Effector memory CD4-positive, alpha-beta T cell (primary cell): ENCODE data around the gene GPR63.

Experiments
- DNase-seq, 3 donors: peaks; one replicate each; pipeline ENCODE4 v3.0.0-alpha.2; 2020
- H3K27ac ChIP-seq: 2 replicates; pipeline ENCODE4 v1.7.0; 2013; ENCODE audit warnings: mild to moderate bottlenecking, low read length, moderate library complexity; ENCODE audit not compliant: insufficient read depth, poor library complexity, severe bottlenecking
- H3K27me3 ChIP-seq: replicated peaks from 2 replicates; pipeline ENCODE4 v1.7.0; 2013; ENCODE audit warnings: mild to moderate bottlenecking, low read length; ENCODE audit not compliant: insufficient read depth, control insufficient read depth, poor library complexity, severe bottlenecking
- H3K36me3 ChIP-seq: 2 replicates; pipeline ENCODE4 v1.7.0; 2013; ENCODE audit warnings: mild to moderate bottlenecking, low read length, moderate library complexity; ENCODE audit not compliant: control insufficient read depth, insufficient read depth
- H3K4me1 ChIP-seq: 2 replicates; pipeline ENCODE4 v1.7.0; 2013; ENCODE audit warnings: low read length, mild to moderate bottlenecking; ENCODE audit not compliant: control insufficient read depth, insufficient read depth, poor library complexity, severe bottlenecking
- H3K4me3 ChIP-seq: 2 replicates; pipeline ENCODE4 v1.7.0; 2013; ENCODE audit warnings: low read length, low read depth, mild to moderate bottlenecking; ENCODE audit not compliant: insufficient read depth, poor library complexity, severe bottlenecking
- H3K9me3 ChIP-seq: 2 replicates; pipeline ENCODE4 v1.7.0; 2013; ENCODE audit warnings: mild to moderate bottlenecking, low read length, moderate library complexity; ENCODE audit not compliant: control insufficient read depth

Gene GPR63

DNA sequence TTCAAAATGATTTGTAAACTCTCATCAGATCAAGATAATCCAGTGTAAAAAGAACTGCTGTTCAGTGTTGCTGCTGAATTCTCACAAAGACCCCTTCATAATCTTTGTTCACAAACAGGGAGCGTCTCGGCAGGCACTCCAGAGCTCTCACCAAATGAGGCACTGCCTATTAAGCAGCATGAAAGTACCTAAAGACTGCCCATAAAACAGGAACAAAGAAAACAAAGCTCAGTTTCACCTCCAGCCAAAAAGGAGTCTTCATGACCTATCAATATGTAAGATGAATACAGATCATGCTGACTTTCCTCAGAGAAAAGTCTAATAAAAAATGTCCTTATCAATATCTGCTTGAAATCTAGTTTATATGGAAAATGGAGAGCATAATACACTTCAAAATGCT lies 41.8 kb downstream of the GPR63 start:
- no peaks in the 10 kb centered on the region for H3K9me3 ChIP-seq
- H3K27me3 ChIP-seq = no peaks in the 10 kb centered on the region
- H3K27ac ChIP-seq = no peak overlapping the region
- H3K4me3 ChIP-seq = no peak overlapping the region
- DNase-seq = no peak
- H3K4me1 ChIP-seq = no peaks in the 10 kb centered on the region
- no peaks in the 10 kb centered on the region for H3K36me3 ChIP-seq

DNA sequence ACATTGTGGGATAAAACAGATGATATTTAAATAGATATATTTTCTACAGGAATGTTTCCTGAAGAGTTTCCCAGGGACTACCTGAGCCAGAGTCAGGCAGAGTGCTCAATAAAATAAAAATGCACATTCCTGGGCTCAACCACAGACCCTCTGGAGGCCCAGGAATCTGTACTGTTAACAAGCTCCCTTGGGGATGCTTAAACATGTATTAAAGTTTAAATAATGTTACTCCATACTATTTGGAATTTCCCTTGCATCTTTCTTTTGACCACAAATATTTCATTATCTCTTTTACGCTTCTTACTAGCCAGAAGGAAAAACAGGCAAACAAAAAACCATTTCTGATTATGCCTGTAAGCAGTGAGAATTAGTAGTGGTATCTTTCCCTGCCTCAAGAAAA lies 42.3 kb downstream of the GPR63 start:
- Histone ChIP-seq H3K27me3 (no peaks in the 10 kb centered on the region), H3K36me3 (no peaks in the 10 kb centered on the region), H3K9me3 (no peaks in the 10 kb centered on the region), H3K27ac (no peak overlapping the region), H3K4me3 (no peak overlapping the region), H3K4me1 (no peaks in the 10 kb centered on the region)
- DNase-seq = no peak

DNA sequence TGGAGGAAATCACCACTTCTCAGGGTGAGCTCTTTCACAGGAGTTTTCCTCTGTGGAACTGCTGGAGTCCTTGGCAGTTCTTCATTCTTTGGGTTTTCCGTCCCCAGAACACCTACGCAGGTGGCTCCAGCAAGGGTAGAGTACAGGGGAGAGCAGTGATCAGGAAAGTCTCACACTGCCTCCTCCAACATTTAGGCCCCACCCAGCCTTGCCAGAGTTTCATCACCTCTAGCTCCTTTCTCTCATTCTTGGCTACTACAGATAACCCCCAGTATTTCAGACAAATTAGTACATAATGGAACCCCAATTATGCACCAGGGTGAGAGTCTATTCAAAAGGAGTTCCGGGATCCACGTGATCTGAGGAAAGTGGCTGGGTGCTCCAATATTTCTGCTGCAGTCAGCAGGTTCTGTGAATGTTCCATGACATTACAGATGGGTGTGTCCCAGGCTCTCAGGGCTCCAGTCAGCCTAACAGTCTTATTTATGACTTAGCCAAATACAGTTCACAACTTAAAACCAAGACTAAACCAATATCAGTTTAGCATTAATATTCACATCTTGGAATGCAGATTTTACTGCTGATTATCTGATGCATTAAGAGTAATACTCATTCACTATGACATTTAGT lies 44.6 kb downstream of the GPR63 start:
- H3K36me3 ChIP-seq = no peaks in the 10 kb centered on the region
- DNase-seq = no peak
- H3K9me3 ChIP-seq = no peaks in the 10 kb centered on the region
- H3K4me3 ChIP-seq = no peak overlapping the region
- H3K27ac ChIP-seq = no peak overlapping the region
- H3K4me1 ChIP-seq = no peaks in the 10 kb centered on the region
- no peaks in the 10 kb centered on the region for H3K27me3 ChIP-seq

DNA sequence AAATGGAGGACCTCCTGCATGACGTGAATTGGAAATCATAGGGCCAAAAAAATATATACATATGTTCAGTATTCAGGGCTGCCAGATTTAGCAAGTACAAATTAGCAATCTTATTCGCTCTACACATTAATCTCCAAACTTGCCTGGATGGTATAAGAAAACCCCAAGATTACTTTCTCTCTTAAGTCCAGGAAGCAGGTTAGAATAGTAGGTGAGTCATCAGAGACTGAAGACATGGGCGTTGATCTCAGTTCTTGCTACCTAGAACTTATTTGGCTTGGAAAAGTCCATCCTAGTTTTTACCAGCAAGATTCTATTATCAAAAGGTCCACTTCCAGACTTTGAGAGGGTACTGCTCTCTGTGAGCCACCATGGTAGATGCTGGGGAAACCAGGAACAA lies 47.4 kb downstream of the GPR63 start:
- Histone ChIP-seq H3K27me3 (no peaks in the 10 kb centered on the region), H3K4me1 (no peaks in the 10 kb centered on the region), H3K36me3 (no peaks in the 10 kb centered on the region)

GRCh38 chr6:96787846-96788580 lies 49.3 kb downstream of the GPR63 start:
- no peaks in the 10 kb centered on the region for H3K4me1 ChIP-seq
- H3K9me3 ChIP-seq = no peaks in the 10 kb centered on the region
- H3K36me3 ChIP-seq = no peaks in the 10 kb centered on the region
- H3K27ac ChIP-seq = no peak overlapping the region
- no peak for DNase-seq
- no peak overlapping the region for H3K4me3 ChIP-seq
- no peaks in the 10 kb centered on the region for H3K27me3 ChIP-seq

More for the DNA sequence above, 47.4 kb downstream of the GPR63 start:
- Histone ChIP-seq H3K9me3 (no peaks in the 10 kb centered on the region), H3K27ac (no peak overlapping the region), H3K4me3 (no peak overlapping the region)
- no peak for DNase-seq

GRCh38 chr6:96786336-96786735 lies 50.9 kb downstream of the GPR63 start:
- no peak for DNase-seq
- Histone ChIP-seq H3K4me1 (no peaks in the 10 kb centered on the region), H3K36me3 (no peaks in the 10 kb centered on the region), H3K27me3 (no peaks in the 10 kb centered on the region), H3K4me3 (no peak overlapping the region), H3K27ac (no peak overlapping the region), H3K9me3 (no peaks in the 10 kb centered on the region)

GRCh38 chr6:96784650-96785049 lies 52.6 kb downstream of the GPR63 start:
- no peaks in the 10 kb centered on the region for H3K36me3 ChIP-seq
- H3K27ac ChIP-seq = no peak overlapping the region
- H3K27me3 ChIP-seq = no peaks in the 10 kb centered on the region
- H3K4me3 ChIP-seq = no peak overlapping the region
- no peaks in the 10 kb centered on the region for H3K9me3 ChIP-seq
- no peak for DNase-seq
- no peaks in the 10 kb centered on the region for H3K4me1 ChIP-seq

DNA sequence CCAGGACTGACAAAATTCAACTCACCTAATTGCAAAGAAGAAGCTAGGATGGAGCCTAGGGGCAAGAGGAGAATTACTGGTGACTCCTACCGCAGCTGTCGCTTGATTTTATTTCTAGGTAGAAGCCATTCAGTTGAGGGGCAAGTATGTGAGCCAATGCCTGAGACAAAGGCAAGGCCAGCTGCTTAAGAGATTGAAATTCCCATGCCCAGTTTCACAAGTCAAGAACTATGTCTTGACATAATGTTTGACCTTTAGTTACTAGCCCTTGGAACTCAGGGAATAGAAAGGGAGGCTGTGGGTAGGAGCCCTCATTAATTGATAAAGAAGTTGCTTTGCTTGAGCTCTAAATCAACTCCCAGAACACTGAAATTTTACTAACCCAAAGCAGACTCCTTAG lies 54.0 kb downstream of the GPR63 start:
- no peaks in the 10 kb centered on the region for H3K9me3 ChIP-seq
- no peak overlapping the region for H3K4me3 ChIP-seq
- no peaks in the 10 kb centered on the region for H3K4me1 ChIP-seq

DNA sequence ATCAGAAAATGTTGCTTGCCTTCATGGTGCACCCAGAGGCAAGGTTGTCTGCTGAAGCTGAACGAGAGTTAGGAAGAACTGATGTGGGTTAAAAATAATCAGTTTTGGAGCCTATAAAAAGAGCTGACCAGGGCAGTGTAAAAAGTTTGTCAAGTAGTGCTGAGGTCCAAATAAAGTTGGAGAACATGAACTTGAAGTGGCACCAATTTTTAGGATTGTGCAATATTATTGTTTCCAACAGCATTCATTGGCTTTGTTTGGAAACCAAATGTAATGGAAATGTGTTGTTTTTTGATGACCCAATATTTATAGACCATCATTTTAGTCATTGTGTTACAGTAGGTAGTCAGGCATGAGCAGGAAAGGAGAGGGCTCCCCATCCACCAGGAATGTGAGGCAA lies 55.7 kb downstream of the GPR63 start:
- Histone ChIP-seq H3K27ac (no peak overlapping the region), H3K4me1 (no peaks in the 10 kb centered on the region), H3K27me3 (no peaks in the 10 kb centered on the region), H3K36me3 (no peaks in the 10 kb centered on the region), H3K4me3 (no peak overlapping the region), H3K9me3 (no peaks in the 10 kb centered on the region)
- DNase-seq = no peak

More for the DNA sequence above, 54.0 kb downstream of the GPR63 start:
- no peaks in the 10 kb centered on the region for H3K27me3 ChIP-seq
- no peaks in the 10 kb centered on the region for H3K36me3 ChIP-seq
- no peak for DNase-seq
- no peak overlapping the region for H3K27ac ChIP-seq

- no peaks in the 10 kb centered on the region for H3K36me3 ChIP-seq
- H3K27ac ChIP-seq = no peak overlapping the region
- DNase-seq = no peak
- H3K27me3 ChIP-seq = no peaks in the 10 kb centered on the region
- no peaks in the 10 kb centered on the region for H3K4me1 ChIP-seq
- no peak overlapping the region for H3K4me3 ChIP-seq
- H3K9me3 ChIP-seq = no peaks in the 10 kb centered on the region
Measured at GRCh38 chr6:96777113-96777512, 60.2 kb downstream of the GPR63 start.
